Activated naive CD4-positive, alpha-beta T cell treated with anti-CD3 and anti-CD28 coated beads for 36 hours (primary cell): Measurements from ENCODE around the gene RAD51B. TPM values are rescaled to one million over a fixed set of nuclear protein-coding genes. Genes with fewer than 3 reads are reported as not detected.
A peak's percentile ranks its signal among the peaks of the same experiment; 100 is the strongest.

ENCODE experiments used
- CTCF ChIA-PET: fragments of 350-600 bp; sonication (Branson Sonifier 250); formaldehyde crosslinking; loops from one replicate; lab custom pipeline; 2021; ENCODE audit warnings: antibody characterized with exemption; lab: Charles Lee
- DNase-seq: peaks from one replicate; pipeline ENCODE4 v3.0.0-alpha.2; 2020
- H3K27ac Mint-ChIP-seq: one replicate; pipeline ENCODE4 v1.8.0; 2021; ENCODE audit warnings: mild to moderate bottlenecking, mixed read lengths
- H3K27me3 Mint-ChIP-seq: one replicate; pipeline ENCODE4 v1.8.0; 2021; ENCODE audit warnings: low read depth, mixed read lengths
- H3K36me3 Mint-ChIP-seq: one replicate; pipeline ENCODE4 v1.8.0; 2021; ENCODE audit warnings: low read depth, mixed read lengths
- H3K4me1 Mint-ChIP-seq: one replicate; pipeline ENCODE4 v1.8.0; 2021; ENCODE audit warnings: low read depth, mixed read lengths
- H3K4me3 Mint-ChIP-seq: one replicate; pipeline ENCODE4 v1.8.0; 2021; ENCODE audit warnings: mild to moderate bottlenecking, moderate library complexity, mixed read lengths
- H3K9me3 Mint-ChIP-seq: one replicate; pipeline ENCODE4 v1.8.0; 2021; ENCODE audit warnings: mixed read lengths
- intact Hi-C: fragments of 100-400 bp; cut with micrococcal nuclease; formaldehyde crosslinking; loops from one replicate; pipeline ENCODE4 v1.15.1; 2023
- total RNA-seq, 2 experiments: library from RNA; stranded (reverse); gene quantifications; one replicate each; pipeline ENCODE4 v1.2.3, GENCODE V29; 2021

Gene RAD51B
- total RNA-seq, 2 experiments from 2014 or later, result 44.8 to 47.6 TPM

DNA sequence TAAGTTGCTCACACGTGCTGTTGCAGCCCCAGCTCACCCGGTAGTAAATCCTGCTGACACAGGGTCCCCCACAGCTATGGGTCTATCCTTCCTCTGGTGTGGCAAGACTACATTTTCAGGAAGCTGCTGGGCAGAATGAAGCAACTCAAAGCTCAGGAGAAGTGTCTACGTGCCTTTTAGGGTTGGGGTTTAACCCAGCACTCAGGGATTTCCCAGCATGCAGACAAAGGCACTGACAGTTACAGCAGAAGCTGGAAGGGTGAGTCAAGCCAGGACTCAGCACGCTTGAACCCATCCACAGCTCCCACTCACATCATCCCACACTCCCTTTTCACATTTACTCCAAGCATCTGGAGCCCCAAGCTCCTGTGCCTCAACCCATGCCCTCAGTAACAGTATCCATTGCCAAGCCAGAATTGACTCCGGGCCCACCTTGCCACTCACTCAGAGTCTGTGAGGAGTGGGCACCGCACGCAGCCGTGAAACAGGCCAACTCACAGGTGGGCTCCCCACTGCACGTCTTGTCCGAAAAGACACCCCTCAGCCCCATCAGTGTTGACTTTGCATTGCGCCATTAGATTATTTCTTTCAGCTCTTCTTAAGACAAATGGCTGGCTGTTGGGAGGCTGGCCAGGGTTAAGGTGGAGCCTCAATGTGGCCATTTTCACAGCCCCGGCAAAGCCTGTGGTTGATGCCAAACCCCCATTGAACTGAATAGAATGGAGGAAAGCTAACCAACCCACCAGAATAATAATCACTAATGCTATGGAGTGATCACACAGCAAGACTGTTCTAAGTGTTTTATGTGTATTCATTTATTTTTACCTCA, 913.7 kb downstream of the RAD51B start:
- CTCF ChIA-PET, result interaction anchor here (0.6 to 1.6 kb wide), 8 partner anchors 23 to 1325 kb away, joined by 3 to 5 read pairs (median 3); no protein-coding TSS in a partner anchor
- peak; percentile 70 for DNase-seq
- intact Hi-C loops, result loop anchor here (1.0 kb wide), 2 partner anchors 18 to 48 kb away; no protein-coding TSS in a partner anchor
- no peak overlapping the region for H3K4me3 Mint-ChIP-seq
- peak overlapping the region; percentile 77 for H3K27ac Mint-ChIP-seq
- peaks cover 29% of the 10 kb centered on the region for H3K4me1 Mint-ChIP-seq
- no peaks in the 10 kb centered on the region for H3K9me3 Mint-ChIP-seq
- H3K36me3 Mint-ChIP-seq, result no peaks in the 10 kb centered on the region
- no peaks in the 10 kb centered on the region for H3K27me3 Mint-ChIP-seq

DNA sequence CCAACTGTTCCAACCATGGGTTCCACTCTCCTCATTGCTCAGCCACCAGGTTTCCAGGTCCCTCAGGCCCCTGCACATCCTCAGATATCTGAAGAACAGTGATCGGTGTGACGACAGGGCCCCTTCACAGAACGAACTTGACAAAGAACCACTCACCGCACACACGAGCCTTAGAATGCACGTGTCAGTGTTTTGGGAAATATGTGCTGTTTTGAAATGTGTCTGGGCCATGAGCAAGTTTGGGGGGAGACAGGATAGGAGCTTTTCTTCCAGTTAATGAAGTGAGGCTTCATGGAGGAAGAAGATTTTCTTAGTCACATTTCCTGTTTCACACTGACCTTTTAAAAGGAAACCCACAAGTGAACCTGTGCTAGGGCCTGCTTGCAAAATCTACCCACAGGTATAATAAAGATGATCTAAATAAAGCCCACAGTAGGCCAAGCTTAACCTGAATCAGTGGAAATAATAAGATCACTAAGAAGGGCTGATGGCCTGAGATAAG, 914.7 kb downstream of the RAD51B start:
- peak; percentile 56 for DNase-seq
- intact Hi-C loops, result loop anchor here (1.0 kb wide), 1 partner anchor 46 kb away; no protein-coding TSS in a partner anchor
- CTCF ChIA-PET, result interaction anchor here (1.0 to 1.6 kb wide), 4 partner anchors 14 to 486 kb away, joined by 3 to 4 read pairs (median 3); no protein-coding TSS in a partner anchor
- Mint-ChIP-seq H3K36me3 (no peaks in the 10 kb centered on the region), H3K9me3 (no peaks in the 10 kb centered on the region), H3K27me3 (no peaks in the 10 kb centered on the region), H3K4me3 (no peak overlapping the region), H3K27ac (peak overlapping the region; percentile 55), H3K4me1 (peaks cover 26% of the 10 kb centered on the region)

DNA sequence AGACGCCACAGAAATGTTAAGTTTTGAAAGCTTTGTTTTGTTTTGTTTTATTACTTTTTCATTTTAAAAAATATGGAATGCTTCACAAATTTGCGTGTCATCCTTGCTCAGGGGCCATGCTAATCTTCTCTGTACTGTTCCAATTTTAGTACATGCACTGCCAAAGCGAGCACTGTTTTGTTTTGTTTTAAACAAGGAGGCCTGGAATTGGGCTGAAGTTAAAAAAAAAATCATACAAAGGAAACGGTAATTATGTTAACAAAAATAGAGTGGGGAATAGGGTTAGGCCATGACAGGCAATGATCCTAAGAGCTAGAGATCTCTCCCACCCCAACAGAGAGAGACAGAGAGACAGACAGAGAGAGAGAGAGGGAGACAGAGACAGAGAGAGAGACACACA, 916.3 kb downstream of the RAD51B start:
- no peaks in the 10 kb centered on the region for H3K36me3 Mint-ChIP-seq
- no peaks in the 10 kb centered on the region for H3K27me3 Mint-ChIP-seq
- H3K9me3 Mint-ChIP-seq, result no peaks in the 10 kb centered on the region
- CTCF ChIA-PET, result interaction anchor here (1.4 kb wide), 1 partner anchor 10 kb away, joined by 4 read pairs; no protein-coding TSS in a partner anchor
- H3K27ac Mint-ChIP-seq, result no peak overlapping the region
- peaks cover 25% of the 10 kb centered on the region for H3K4me1 Mint-ChIP-seq
- no peak for DNase-seq
- intact Hi-C loops, result no loop called here
- no peak overlapping the region for H3K4me3 Mint-ChIP-seq

DNA sequence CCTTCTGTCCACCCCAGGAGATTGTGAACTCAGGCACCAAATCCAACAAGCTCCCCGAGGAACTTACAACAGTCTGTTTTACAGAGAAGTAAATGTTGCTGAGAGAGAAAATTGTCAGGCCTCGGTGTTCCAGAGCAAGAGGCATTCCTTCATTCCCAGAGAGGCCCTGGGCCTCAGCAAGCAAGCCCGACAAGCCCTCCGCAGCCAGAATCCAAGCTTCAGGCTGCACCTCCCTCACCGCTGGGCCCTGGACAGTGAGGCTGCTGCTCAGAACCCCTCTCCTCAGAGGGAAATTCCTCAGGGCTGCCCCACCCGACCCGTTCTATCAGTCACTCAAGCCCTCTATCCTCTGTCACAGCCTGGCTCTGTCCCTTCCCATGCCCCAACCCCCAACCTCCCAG, 916.9 kb downstream of the RAD51B start:
- intact Hi-C loops, result no loop called here
- DNase-seq, result no peak
- H3K4me1 Mint-ChIP-seq, result peaks cover 25% of the 10 kb centered on the region
- H3K36me3 Mint-ChIP-seq, result no peaks in the 10 kb centered on the region
- no peak overlapping the region for H3K4me3 Mint-ChIP-seq
- H3K27ac Mint-ChIP-seq, result no peak overlapping the region
- peaks cover 4% of the 10 kb centered on the region for H3K9me3 Mint-ChIP-seq
- CTCF ChIA-PET, result interaction anchor here (0.9 to 1.4 kb wide), 2 partner anchors 9 to 53 kb away, joined by 3 to 4 read pairs; no protein-coding TSS in a partner anchor
- H3K27me3 Mint-ChIP-seq, result no peaks in the 10 kb centered on the region

DNA sequence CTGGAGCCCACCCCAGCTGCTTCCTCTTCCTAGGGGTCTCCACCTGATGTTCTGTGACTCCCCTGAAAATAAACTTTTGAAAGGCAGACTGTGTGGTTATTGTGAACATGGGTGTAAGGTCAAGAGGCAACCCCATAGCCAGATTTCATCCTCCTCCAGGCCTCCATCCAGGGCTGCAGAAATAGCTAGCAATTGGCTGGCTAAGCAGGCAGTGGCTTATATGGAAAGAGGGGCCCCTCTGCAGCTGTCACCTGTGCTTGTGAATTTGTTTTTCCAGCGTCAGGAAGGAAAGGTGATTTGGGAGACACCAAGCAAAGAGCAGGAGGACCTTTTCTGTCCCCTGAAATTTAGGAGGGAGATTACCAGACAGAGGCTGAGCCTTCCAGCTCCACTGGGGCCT, 917.5 kb downstream of the RAD51B start:
- CTCF ChIA-PET, result interaction anchor here (0.9 kb wide), 1 partner anchor 53 kb away, joined by 3 read pairs; no protein-coding TSS in a partner anchor
- Mint-ChIP-seq H3K4me1 (peaks cover 25% of the 10 kb centered on the region), H3K36me3 (no peaks in the 10 kb centered on the region), H3K27ac (no peak overlapping the region), H3K4me3 (no peak overlapping the region), H3K27me3 (no peaks in the 10 kb centered on the region), H3K9me3 (peaks cover 4% of the 10 kb centered on the region)
- intact Hi-C loops, result no loop called here
- no peak for DNase-seq

DNA sequence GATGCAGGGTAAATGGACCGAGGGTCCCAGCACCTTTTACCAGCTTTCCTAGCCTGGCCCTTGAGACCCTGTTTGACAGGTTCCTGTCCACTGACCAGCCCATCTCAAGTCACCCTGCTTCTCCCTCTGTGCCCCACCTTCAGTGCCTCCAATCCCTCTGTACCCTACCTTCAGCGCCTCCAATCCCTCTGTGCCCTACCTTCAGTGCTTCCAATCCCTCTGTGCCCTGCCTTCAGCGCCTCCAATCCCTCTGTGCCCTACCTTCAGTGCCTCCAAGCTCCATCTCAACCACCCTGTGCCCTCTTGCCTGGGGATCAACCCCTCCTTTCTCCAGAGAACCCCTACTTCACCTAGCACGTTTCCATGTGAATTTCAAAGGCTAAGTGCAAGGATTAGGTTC, 919.0 kb downstream of the RAD51B start:
- Mint-ChIP-seq H3K9me3 (peaks cover 4% of the 10 kb centered on the region), H3K27ac (no peak overlapping the region), H3K4me1 (peaks cover 14% of the 10 kb centered on the region), H3K4me3 (no peak overlapping the region), H3K36me3 (no peaks in the 10 kb centered on the region), H3K27me3 (no peaks in the 10 kb centered on the region)
- intact Hi-C loops, result no loop called here
- no peak for DNase-seq
- CTCF ChIA-PET, result interaction anchor here (0.7 kb wide), 1 partner anchor 56 kb away, joined by 3 read pairs; no protein-coding TSS in a partner anchor

DNA sequence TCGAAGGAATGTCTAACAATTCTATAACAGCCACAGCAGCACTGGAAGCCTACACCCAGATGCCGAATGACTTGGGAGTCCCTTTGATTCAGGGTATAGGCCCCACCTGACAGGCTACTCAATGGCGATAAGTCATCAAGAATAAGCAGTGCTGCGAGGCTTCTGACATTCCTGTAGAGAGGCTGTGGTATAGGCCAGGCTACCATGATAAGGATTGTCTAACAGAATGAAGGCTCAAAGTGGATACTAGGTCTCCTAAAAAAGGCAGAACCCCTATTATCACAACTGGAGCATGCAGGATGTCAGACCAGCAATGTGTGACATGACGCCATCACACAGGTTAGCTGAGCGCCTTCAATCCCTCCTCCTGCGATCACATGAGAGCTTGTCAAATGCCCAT, 920.1 kb downstream of the RAD51B start:
- Mint-ChIP-seq H3K4me1 (peaks cover 4% of the 10 kb centered on the region), H3K9me3 (peaks cover 4% of the 10 kb centered on the region), H3K27ac (no peak overlapping the region), H3K4me3 (no peak overlapping the region), H3K27me3 (no peaks in the 10 kb centered on the region), H3K36me3 (no peaks in the 10 kb centered on the region)
- no peak for DNase-seq
- intact Hi-C loops, result no loop called here
- CTCF ChIA-PET, result interaction anchor here (0.6 kb wide), 1 partner anchor 503 kb away, joined by 4 read pairs; no protein-coding TSS in a partner anchor

DNA sequence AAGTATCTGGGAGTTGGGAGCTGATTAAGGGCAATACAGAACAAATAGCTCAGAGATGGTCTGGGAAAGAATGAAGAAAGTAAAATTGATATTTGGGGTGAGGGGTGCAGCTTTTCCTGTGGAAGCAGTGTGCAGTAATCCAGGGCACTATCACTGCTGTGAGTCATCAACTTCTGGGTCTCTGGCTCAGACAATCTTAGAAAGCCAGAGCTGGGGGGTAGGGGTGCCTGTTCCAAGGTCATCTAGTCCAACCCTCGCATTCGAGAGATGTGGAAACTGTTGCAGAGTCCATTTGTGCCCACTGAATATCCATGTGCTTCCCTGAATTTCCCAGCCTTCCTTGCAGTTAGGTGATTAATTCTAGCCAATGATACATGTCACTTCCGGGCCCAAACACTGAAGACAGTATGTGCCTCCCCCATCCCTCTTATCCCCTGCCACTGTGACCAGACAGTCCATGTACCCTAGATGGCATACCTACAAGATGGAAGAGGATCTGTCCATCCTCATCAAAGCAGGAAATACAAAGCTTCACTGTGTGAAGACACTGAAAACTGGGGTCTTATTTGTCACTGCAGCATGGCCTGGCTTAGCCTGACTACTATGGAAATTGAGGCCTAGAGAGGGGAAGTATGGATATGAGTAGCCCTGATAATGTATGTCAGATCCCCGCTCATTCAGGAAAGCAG, 921.4 kb downstream of the RAD51B start:
- Mint-ChIP-seq H3K4me1 (no peaks in the 10 kb centered on the region), H3K4me3 (no peak overlapping the region), H3K9me3 (peaks cover 4% of the 10 kb centered on the region), H3K27ac (no peak overlapping the region), H3K36me3 (no peaks in the 10 kb centered on the region), H3K27me3 (no peaks in the 10 kb centered on the region)
- DNase-seq, result no peak
- intact Hi-C loops, result no loop called here
- CTCF ChIA-PET, result interaction anchor here (0.6 kb wide), 1 partner anchor 395 kb away, joined by 3 read pairs; no protein-coding TSS in a partner anchor

DNA sequence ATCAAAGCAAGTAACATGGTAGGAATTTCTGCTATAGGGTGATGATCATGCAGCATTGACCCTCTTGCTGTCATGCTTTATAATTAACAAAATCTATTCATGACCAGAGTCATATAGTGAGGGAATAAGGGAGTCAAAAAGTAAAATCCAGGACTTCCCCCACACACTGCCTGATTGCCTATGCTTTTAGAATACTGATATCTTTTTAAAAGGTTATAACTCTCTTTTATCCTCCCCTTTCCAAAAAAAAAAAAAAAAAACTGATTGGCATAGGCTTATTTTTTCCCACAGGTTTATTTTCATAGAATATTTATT, 921.9 kb downstream of the RAD51B start:
- intact Hi-C loops, result no loop called here
- CTCF ChIA-PET, result no interaction called here
- H3K4me1 Mint-ChIP-seq, result no peaks in the 10 kb centered on the region
- no peak overlapping the region for H3K4me3 Mint-ChIP-seq
- H3K27me3 Mint-ChIP-seq, result no peaks in the 10 kb centered on the region
- peaks cover 4% of the 10 kb centered on the region for H3K9me3 Mint-ChIP-seq
- H3K36me3 Mint-ChIP-seq, result no peaks in the 10 kb centered on the region
- no peak overlapping the region for H3K27ac Mint-ChIP-seq
- DNase-seq, result no peak

DNA sequence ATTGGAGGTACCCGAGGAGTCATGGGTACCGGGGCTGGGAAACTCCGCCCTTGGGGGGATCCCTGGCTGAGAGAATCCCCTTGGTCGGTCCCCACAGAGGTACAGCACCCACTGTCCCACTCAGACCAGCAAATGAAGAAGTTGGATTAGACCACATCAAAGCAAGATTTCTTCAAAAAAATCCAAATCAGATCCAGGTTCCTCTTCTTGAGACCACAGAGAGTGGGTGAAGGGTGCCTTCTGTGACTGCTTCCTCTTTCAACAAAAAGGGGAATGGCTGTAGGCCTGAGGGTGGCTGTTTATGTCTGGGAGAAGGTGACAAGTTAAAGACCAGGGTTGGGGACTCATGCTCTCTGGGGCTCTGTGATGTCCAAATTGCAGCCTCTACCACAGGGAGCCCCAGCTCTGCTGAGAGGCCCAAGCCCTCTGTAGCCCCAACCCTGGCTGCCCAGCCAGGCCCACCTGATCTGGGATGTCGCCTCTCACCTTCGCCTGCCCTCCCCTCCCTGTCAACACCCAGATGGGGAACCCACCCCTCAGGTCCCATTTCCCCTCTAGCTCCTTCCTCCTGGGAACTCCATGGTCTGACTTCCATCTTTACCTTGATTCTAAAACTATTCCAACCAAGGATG, 922.4 kb downstream of the RAD51B start:
- H3K27me3 Mint-ChIP-seq, result no peaks in the 10 kb centered on the region
- intact Hi-C loops, result no loop called here
- CTCF ChIA-PET, result no interaction called here
- H3K9me3 Mint-ChIP-seq, result peaks cover 4% of the 10 kb centered on the region
- no peaks in the 10 kb centered on the region for H3K4me1 Mint-ChIP-seq
- H3K4me3 Mint-ChIP-seq, result no peak overlapping the region
- no peak overlapping the region for H3K27ac Mint-ChIP-seq
- no peak for DNase-seq
- no peaks in the 10 kb centered on the region for H3K36me3 Mint-ChIP-seq

DNA sequence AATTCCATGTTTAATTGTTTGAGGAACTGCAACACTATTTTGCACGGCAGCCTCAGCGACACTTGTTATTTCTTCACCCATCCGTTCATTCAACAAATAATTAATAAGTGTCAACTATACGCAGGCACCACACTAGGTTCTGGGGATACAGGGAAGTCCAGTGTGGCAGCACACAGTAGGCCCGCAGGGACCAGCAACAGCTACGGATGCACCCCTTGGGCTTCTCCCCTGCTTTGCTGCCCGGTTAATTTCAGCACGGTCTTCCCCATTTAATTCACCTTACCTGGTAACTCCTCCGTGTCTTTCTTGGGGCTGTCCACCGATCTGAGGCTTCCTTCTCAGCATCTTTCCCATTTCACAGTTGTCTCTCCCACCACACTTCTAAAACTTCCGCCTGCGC, 925.0 kb downstream of the RAD51B start:
- no peak for DNase-seq
- CTCF ChIA-PET, result no interaction called here
- H3K4me3 Mint-ChIP-seq, result no peak overlapping the region
- H3K27ac Mint-ChIP-seq, result no peak overlapping the region
- intact Hi-C loops, result no loop called here
- peaks cover 4% of the 10 kb centered on the region for H3K9me3 Mint-ChIP-seq
- H3K27me3 Mint-ChIP-seq, result no peaks in the 10 kb centered on the region
- no peaks in the 10 kb centered on the region for H3K4me1 Mint-ChIP-seq
- H3K36me3 Mint-ChIP-seq, result no peaks in the 10 kb centered on the region

DNA sequence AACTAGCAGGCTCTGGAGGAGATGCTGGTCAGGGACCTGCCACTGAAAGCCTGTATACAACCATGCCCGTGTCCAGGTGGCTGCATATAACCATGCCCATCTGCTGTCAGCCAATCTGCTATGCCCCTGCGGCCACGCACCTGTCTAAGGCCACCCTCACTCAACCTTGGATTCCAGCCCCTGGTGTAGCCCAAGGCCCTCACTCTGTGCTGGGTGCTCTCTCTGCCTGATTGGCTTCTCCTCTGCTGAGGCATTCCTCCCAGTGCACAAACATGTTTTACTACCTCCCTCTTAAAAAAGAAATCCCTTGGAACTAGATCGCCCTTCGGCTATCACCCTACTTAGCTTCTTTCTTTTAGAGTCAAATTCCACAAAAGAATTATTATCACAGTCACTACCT, 927.8 kb downstream of the RAD51B start:
- no peak overlapping the region for H3K4me3 Mint-ChIP-seq
- no peaks in the 10 kb centered on the region for H3K9me3 Mint-ChIP-seq
- no peaks in the 10 kb centered on the region for H3K36me3 Mint-ChIP-seq
- no peaks in the 10 kb centered on the region for H3K27me3 Mint-ChIP-seq
- DNase-seq, result no peak
- CTCF ChIA-PET, result no interaction called here
- H3K27ac Mint-ChIP-seq, result no peak overlapping the region
- intact Hi-C loops, result no loop called here
- H3K4me1 Mint-ChIP-seq, result no peaks in the 10 kb centered on the region
